ENCODE results near the gene LDLRAD4.
"Not testable (repeated sequence)": the region's sequence is repeated elsewhere in the genome, so short reads cannot be mapped to it uniquely, and the experiment has no call there.

Gene LDLRAD4

DNA sequence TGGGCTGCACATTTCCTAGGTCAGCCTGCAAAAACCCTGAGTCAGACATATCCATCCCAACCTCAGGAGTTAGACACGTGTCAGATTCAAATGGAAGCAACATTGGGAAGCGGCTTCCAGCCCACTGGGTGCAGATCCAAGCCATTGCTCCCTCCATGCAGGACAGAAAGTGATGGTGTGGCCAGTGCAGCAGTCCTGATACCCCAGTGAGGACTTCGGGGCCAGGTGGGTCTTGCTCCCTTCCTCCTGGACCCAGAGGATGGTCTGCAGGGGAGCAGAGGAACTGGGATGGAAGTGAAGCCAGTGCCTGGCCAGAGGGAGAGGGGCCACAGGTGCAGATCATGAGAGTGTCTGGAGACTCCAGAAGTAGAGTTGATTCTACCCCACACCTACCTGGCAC is 255.8 kb downstream of the LDLRAD4 start:
- no peak overlapping the region for H3K4me3 ChIP-seq (ENCODE audit: low read depth, low read length)
- TF ChIP-seq, protein P1, sequence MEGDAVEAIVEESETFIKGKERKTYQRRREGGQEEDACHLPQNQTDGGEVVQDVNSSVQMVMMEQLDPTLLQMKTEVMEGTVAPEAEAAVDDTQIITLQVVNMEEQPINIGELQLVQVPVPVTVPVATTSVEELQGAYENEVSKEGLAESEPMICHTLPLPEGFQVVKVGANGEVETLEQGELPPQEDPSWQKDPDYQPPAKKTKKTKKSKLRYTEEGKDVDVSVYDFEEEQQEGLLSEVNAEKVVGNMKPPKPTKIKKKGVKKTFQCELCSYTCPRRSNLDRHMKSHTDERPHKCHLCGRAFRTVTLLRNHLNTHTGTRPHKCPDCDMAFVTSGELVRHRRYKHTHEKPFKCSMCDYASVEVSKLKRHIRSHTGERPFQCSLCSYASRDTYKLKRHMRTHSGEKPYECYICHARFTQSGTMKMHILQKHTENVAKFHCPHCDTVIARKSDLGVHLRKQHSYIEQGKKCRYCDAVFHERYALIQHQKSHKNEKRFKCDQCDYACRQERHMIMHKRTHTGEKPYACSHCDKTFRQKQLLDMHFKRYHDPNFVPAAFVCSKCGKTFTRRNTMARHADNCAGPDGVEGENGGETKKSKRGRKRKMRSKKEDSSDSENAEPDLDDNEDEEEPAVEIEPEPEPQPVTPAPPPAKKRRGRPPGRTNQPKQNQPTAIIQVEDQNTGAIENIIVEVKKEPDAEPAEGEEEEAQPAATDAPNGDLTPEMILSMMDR (IDR thresholded peaks at IDR 0.05), result no peak
- H3K9me3 ChIP-seq (ENCODE audit: control insufficient read depth, low read length), result no peaks in the 10 kb centered on the region
- H3K4me1 ChIP-seq, result no peaks in the 10 kb centered on the region
- H3K27ac ChIP-seq, result no peak overlapping the region
- H3K79me2 ChIP-seq, result no peaks in the 10 kb centered on the region
- H3K36me3 ChIP-seq (ENCODE audit: control insufficient read depth, insufficient read depth, low read length), result no peaks in the 10 kb centered on the region
- no peak overlapping the region for H3K9ac ChIP-seq
- no peak overlapping the region for H3K4me2 ChIP-seq (ENCODE audit: low read length)
- no peak overlapping the region for H2AFZ ChIP-seq
- H3K27me3 ChIP-seq (ENCODE audit: control insufficient read depth, insufficient read depth, low read length), result no peaks in the 10 kb centered on the region

DNA sequence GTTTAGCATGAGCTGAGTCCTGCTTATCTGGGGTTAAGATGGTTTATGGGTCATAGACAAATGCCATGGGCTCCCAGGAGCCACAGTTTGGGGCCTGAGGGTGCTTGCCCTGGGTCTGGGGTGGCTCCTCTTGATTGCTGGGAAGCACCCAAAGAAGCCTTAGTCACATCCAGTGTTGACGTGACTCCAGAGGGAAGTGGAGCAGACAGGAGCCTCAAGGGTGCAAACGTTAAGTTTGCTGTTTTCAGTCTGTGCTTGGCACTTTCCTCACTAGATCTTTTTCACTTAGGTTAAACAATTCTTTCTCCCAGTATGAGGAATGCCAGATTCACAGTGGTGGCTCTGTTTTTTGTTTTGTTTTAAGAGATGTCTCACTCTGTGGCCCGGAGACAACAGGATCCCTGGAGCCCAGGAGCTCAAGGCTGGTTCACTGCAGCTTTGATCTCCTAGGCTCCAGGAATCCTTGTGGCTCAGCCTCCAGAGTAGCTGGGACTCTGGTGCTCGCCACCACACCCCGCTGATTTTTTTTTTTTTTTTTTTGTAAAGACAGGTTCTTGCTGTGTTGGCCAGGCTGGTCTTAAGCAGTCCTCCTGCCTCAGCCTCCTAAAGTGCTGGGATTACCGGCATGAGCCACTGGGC is 256.5 kb downstream of the LDLRAD4 start:
- H3K4me1 ChIP-seq, result no peaks in the 10 kb centered on the region
- H3K4me2 ChIP-seq (ENCODE audit: low read length), result no peak overlapping the region
- H3K36me3 ChIP-seq (ENCODE audit: control insufficient read depth, insufficient read depth, low read length), result no peaks in the 10 kb centered on the region
- TF ChIP-seq, protein P1 (IDR thresholded peaks at IDR 0.05), result no peak
- no peak overlapping the region for H2AFZ ChIP-seq
- no peak overlapping the region for H3K27ac ChIP-seq
- no peaks in the 10 kb centered on the region for H3K9me3 ChIP-seq (ENCODE audit: control insufficient read depth, low read length)
- no peaks in the 10 kb centered on the region for H3K79me2 ChIP-seq
- no peaks in the 10 kb centered on the region for H3K27me3 ChIP-seq (ENCODE audit: control insufficient read depth, insufficient read depth, low read length)
- no peak overlapping the region for H3K9ac ChIP-seq
- H3K4me3 ChIP-seq (ENCODE audit: low read depth, low read length), result no peak overlapping the region

DNA sequence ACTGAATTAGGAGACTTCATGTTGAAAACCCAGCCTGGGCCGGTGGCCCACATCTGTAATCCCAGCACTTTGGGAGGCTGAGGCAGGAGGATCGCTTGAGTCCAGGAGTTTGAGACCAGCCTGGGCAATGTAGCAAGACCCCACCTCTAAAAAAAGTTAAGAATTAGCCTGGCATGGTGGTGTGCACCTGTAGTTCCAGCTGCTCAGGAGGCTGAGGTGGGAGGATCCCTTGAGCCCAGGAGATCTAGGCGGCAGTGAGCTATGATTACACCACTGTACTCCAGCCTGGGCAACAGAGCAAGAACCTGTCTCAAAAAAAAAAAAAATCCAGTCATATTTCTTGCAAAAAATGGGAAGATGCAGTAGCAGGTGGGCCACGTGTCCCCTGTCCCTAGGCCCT is 257.8 kb downstream of the LDLRAD4 start:
- H3K27me3 ChIP-seq (ENCODE audit: control insufficient read depth, insufficient read depth, low read length); H3K4me1 ChIP-seq; H3K9ac ChIP-seq; H3K79me2 ChIP-seq; H3K4me2 ChIP-seq (ENCODE audit: low read length); H3K4me3 ChIP-seq (ENCODE audit: low read depth, low read length); H3K27ac ChIP-seq; H3K36me3 ChIP-seq (ENCODE audit: control insufficient read depth, insufficient read depth, low read length); H2AFZ ChIP-seq; H3K9me3 ChIP-seq (ENCODE audit: control insufficient read depth, low read length): not testable (repeated sequence)

DNA sequence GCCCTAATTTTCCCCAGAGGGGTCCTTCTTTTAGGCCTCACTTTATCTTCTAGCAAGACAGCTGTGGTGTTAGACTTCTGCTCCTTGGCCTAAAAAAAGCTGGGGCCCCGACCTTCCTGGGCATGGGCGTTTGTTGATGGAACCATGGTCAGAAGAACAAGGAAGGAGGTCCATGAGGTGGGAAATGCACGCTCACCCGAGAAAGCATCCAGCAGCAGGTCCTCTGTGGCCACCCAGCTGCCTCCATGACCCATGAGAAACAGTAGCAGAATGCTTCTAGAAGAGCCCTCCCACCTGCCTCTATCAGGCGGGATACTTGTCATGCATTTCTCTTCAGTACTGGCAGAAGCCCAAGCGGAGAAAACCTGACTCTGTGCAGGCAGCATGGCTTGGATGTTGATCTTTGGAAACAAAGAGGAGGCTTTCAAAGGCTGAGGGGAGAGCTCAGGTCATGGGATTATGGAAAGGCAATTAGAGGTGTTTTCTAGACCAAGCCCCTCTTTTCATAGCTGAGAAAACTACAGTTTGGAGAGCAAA is 258.7 kb downstream of the LDLRAD4 start:
- no peaks in the 10 kb centered on the region for H3K79me2 ChIP-seq
- no peak overlapping the region for H3K9ac ChIP-seq
- no peak overlapping the region for H3K4me2 ChIP-seq (ENCODE audit: low read length)
- H3K36me3 ChIP-seq (ENCODE audit: control insufficient read depth, insufficient read depth, low read length), result no peaks in the 10 kb centered on the region
- H2AFZ ChIP-seq, result no peak overlapping the region
- no peaks in the 10 kb centered on the region for H3K9me3 ChIP-seq (ENCODE audit: control insufficient read depth, low read length)
- no peak overlapping the region for H3K4me3 ChIP-seq (ENCODE audit: low read depth, low read length)
- H3K27ac ChIP-seq, result no peak overlapping the region
- no peaks in the 10 kb centered on the region for H3K27me3 ChIP-seq (ENCODE audit: control insufficient read depth, insufficient read depth, low read length)
- H3K4me1 ChIP-seq, result no peaks in the 10 kb centered on the region
- TF ChIP-seq, protein P1 (IDR thresholded peaks at IDR 0.05), result no peak

DNA sequence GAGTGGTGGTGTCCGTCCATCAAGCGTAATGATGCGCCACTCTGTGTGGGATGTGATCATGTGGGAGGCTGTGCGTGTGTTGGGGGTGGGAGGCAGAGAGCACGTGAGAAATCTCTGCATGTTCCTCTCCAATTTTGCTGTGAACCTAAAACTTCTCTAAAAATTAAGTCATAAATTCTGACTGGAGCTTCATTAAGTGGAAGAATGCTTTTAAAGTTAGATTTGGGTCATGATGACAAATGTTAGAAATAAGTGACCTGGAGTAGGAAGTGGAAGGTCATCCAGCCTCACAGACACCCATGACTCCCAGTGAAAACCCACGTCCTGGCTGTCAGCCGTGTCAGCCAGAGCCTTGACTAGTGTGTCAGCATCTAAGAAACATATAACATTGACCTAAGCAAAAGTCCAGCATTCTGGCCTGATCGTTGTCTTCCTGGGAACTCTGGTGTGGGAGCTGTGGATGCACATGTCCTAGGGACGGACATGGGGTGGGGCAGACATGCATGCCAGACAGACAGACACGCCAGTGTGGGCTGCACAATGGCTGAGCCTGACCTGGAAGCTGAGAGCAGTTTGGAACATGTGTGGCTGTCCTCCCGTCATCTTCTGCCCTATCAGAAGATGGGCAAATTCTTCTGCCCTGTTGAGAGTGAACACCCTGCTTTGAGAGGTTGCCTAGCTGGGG is 262.2 kb downstream of the LDLRAD4 start:
- Histone ChIP-seq H3K36me3 (ENCODE audit: control insufficient read depth, insufficient read depth, low read length) (no peaks in the 10 kb centered on the region), H3K79me2 (no peaks in the 10 kb centered on the region), H3K9ac (no peak overlapping the region), H3K27ac (no peak overlapping the region), H3K4me2 (ENCODE audit: low read length) (no peak overlapping the region), H3K4me1 (no peaks in the 10 kb centered on the region), H2AFZ (no peak overlapping the region), H3K9me3 (ENCODE audit: control insufficient read depth, low read length) (no peaks in the 10 kb centered on the region), H3K27me3 (ENCODE audit: control insufficient read depth, insufficient read depth, low read length) (no peaks in the 10 kb centered on the region), H3K4me3 (ENCODE audit: low read depth, low read length) (no peak overlapping the region)
- TF ChIP-seq, protein P1 (IDR thresholded peaks at IDR 0.05), result no peak
